A549 (cell line): ENCODE data around the gene CPNE4. TPM values are rescaled to one million over a fixed set of nuclear protein-coding genes. Genes with fewer than 3 reads are reported as not detected.
A peak's percentile ranks its signal among the peaks of the same experiment; 100 is the strongest.

ENCODE experiments used
- ATAC-seq, 2 experiments: fragments of 200-7000 bp in 1 of 2; fragments of >200 bp in 1 of 2; cut with Nextera tagmentation in 1 of 2; cut with Tn5 transposase in 1 of 2; 3 replicates each; pipeline versions ENCODE4 v1.8.0 to v1.9.1; 2018 to 2020; ENCODE audit warnings: mild to moderate bottlenecking in 1 of 2, moderate library complexity in 1 of 2
- CTCF ChIA-PET: fragments of 300-600 bp; sonication (Branson Sonifier 250); formaldehyde crosslinking; extraction: SDS; loops from one replicate; lab custom pipeline; 2021; ENCODE audit warnings: antibody characterized with exemption, inconsistent platforms; lab: Yijun Ruan, JAX
- POLR2A ChIA-PET: fragments of 350-600 bp; formaldehyde crosslinking; extraction: SDS; loops from one replicate; lab custom pipeline; 2021; ENCODE audit warnings: antibody characterized with exemption, inconsistent platforms; lab: Yijun Ruan, JAX
- DNase-seq, 2 experiments: peaks; one replicate each; pipeline versions ENCODE4 v3.0.0 to v3.0.0-alpha.2; 2011 to 2016; ENCODE audit warnings: low read depth in 1 of 2, low spot score in 1 of 2
- FAIRE-seq: peaks from 2 replicates; lab custom pipeline; 2011; peaks lifted over from hg19 to GRCh38; lab: Jason Lieb, UNC
- H3K27ac ChIP-seq, 2 experiments: fragments of >200 bp; sonication (Bioruptor Twin); formaldehyde crosslinking; 3 replicates each; pipeline ENCODE4 v1.5.1; 2016 to 2017
- H3K4me1 ChIP-seq: fragments of >200 bp; sonication (Bioruptor Twin); formaldehyde crosslinking; 3 replicates; pipeline ENCODE4 v1.6.1; 2016
- H3K4me2 ChIP-seq: fragments of >200 bp; sonication (Bioruptor Twin); formaldehyde crosslinking; 3 replicates; pipeline ENCODE4 v1.6.1; 2016
- H3K4me3 ChIP-seq: fragments of >200 bp; sonication (Bioruptor Twin); formaldehyde crosslinking; 3 replicates; pipeline ENCODE4 v1.5.1; 2016
- H3K9me3 ChIP-seq: fragments of >200 bp; sonication (Bioruptor Twin); formaldehyde crosslinking; 3 replicates; pipeline ENCODE4 v1.6.1; 2016
- CBX2 ChIP-seq: fragments of 200-600 bp; sonication (generic); IDR thresholded peaks from 2 replicates; pipeline ENCODE4 v1.6.1; 2016; ENCODE audit warnings: low read depth, mild to moderate bottlenecking, borderline replicate concordance
- CBX8 ChIP-seq: fragments of 200-600 bp; sonication (generic); IDR thresholded peaks from 2 replicates; pipeline ENCODE4 v1.6.1; 2016
- EHF ChIP-seq: fragments of 250-450 bp; sonication (Bioruptor Pico); IDR thresholded peaks from 2 replicates; pipeline ENCODE4 v1.5.0; 2020; ENCODE audit warnings: mild to moderate bottlenecking
- FOSL2 ChIP-seq, 2 experiments: fragments of 450-650 bp in 1 of 2; fragments of >200 bp in 1 of 2; sonication (Bioruptor Twin) in 1 of 2; formaldehyde crosslinking; IDR thresholded peaks; 2 replicates each; pipeline versions ENCODE4 v1.5.0 to v1.6.1; 2016 to 2020; ENCODE audit warnings: mild to moderate bottlenecking in 1 of 2, moderate library complexity in 1 of 2
- HES2 ChIP-seq: fragments of >200 bp; sonication (Bioruptor Twin); formaldehyde crosslinking; IDR thresholded peaks from 2 replicates; pipeline ENCODE4 v1.6.1; 2016
- HOXB13 ChIP-seq: fragments of 250-450 bp; sonication (Bioruptor Pico); IDR thresholded peaks from 2 replicates; pipeline ENCODE4 v1.5.0; 2020; ENCODE audit warnings: low read depth, mild to moderate bottlenecking, moderate library complexity
- KDM1A ChIP-seq: fragments of 200-600 bp; sonication (generic); IDR thresholded peaks from 2 replicates; pipeline ENCODE4 v1.6.1; 2016; ENCODE audit warnings: low read depth, mild to moderate bottlenecking
- NR3C1 ChIP-seq: fragments of >200 bp; sonication (Bioruptor Twin); formaldehyde crosslinking; IDR thresholded peaks from 3 replicates; pipeline ENCODE4 v1.6.1; 2017
- RAD21 ChIP-seq, 2 experiments: fragments of >200 bp in 1 of 2; sonication (Bioruptor Twin) in 1 of 2; formaldehyde crosslinking in 1 of 2; IDR thresholded peaks in 1 of 2; conservative IDR thresholded peaks in 1 of 2; 2 replicates in 1 of 2; 3 replicates in 1 of 2; pipeline ENCODE4 v1.6.1; 2012 to 2018; ENCODE audit warnings: inconsistent platforms in 1 of 2
- SMC3 ChIP-seq: fragments of >200 bp; sonication (Bioruptor Twin); formaldehyde crosslinking; IDR thresholded peaks from 3 replicates; pipeline ENCODE4 v1.6.1; 2018; ENCODE audit warnings: inconsistent platforms
- SREBF2 ChIP-seq: fragments of 450-650 bp; IDR thresholded peaks from 2 replicates; pipeline ENCODE4 v1.6.1; 2014; ENCODE audit warnings: mild to moderate bottlenecking, moderate library complexity
- TFCP2L1 ChIP-seq: fragments of 250-450 bp; sonication (Bioruptor Pico); IDR thresholded peaks from 2 replicates; pipeline ENCODE4 v1.5.0; 2021; ENCODE audit warnings: mild to moderate bottlenecking
- ZFP36 ChIP-seq: fragments of 450-650 bp; IDR thresholded peaks from 2 replicates; pipeline ENCODE4 v1.6.1; 2014; ENCODE audit warnings: borderline replicate concordance; ENCODE audit not compliant: partially characterized antibody
- ZNF302 ChIP-seq: fragments of 250-450 bp; sonication (Bioruptor Pico); IDR thresholded peaks from 2 replicates; pipeline ENCODE4 v1.9.0; 2021; ENCODE audit warnings: inconsistent platforms, mild to moderate bottlenecking, moderate library complexity
- WGBS: methylation state at CpG from one replicate; pipeline ENCODE4 v1.1.6; 2017; ENCODE audit errors: missing lambda C conversion rate; 5-methylcytosine and 5-hydroxymethylcytosine counted together
- polyA plus RNA-seq, 4 experiments: library from polyadenylated mRNA; depleted of rRNA in 3 of 4; stranded (reverse); fragments of >200 nt; fragmentation: RNase III in 1 of 4; extraction: RNeasy Plus Mini Kit Qiagen cat#74134 plus additional on column Dnase treatment in 1 of 4; gene quantifications; 2 replicates in 3 of 4; 3 replicates in 1 of 4; pipeline ENCODE4 v1.2.3, GENCODE V29; 2011 to 2017
- TF ChIP-seq, protein P1 (sequence below): fragments of 250-450 bp; sonication (Bioruptor Pico); IDR thresholded peaks from 2 replicates; pipeline ENCODE4 v1.5.0; 2021; ENCODE audit warnings: mild to moderate bottlenecking, moderate library complexity, borderline replicate concordance
- TF ChIP-seq, protein P2 (sequence below): fragments of >200 bp; sonication (Bioruptor Twin); formaldehyde crosslinking; IDR thresholded peaks from 3 replicates; pipeline ENCODE4 v1.5.1; 2016
- TF ChIP-seq, protein P3 (sequence below): fragments of 200-600 bp; sonication (generic); IDR thresholded peaks from 2 replicates; pipeline ENCODE4 v1.6.1; 2016; ENCODE audit warnings: antibody characterized with exemption, mild to moderate bottlenecking, moderate library complexity
- TF ChIP-seq, protein P4 (sequence below): IDR thresholded peaks from 2 replicates; pipeline ENCODE4 v1.6.1; 2012
- TF ChIP-seq, protein P5 (sequence below): fragments of 250-450 bp; sonication (Bioruptor Pico); IDR thresholded peaks from 2 replicates; pipeline ENCODE4 v1.5.0; 2020; ENCODE audit warnings: low read depth, mild to moderate bottlenecking, moderate library complexity

The CPNE4 gene
- polyA plus RNA-seq, 2 of the 4 experiments (the other 2 are of a cell fraction) = 3.6 to 8.7 TPM

DNA sequence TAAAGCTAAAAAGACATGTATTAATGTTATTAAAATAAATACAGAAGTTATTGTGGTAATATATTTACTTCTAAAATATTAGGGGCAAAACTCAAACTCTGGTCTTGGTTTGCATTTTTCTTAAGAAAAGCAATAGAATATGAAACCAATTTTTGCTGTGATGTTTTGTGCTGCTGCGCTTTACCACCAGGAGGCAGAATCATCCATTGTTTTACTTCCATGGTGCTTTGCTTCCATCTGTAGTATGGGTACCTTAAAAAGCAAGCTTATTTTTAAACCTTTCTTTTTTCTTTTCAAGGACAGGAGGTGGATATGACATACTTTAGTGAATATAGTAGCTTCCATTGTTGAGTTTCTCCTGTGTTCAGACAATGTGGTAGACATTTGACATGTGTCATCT is 485.5 kb downstream of the CPNE4 start:
- ATAC-seq (no peak), FAIRE-seq (no peak), DNase-seq (peak in 1 of 2 experiments; percentile 29)
- H3K4me1 ChIP-seq = peaks cover under 1% of the 10 kb centered on the region; the same call in 2 of the 3 replicates
- TF ChIP-seq, protein P1, sequence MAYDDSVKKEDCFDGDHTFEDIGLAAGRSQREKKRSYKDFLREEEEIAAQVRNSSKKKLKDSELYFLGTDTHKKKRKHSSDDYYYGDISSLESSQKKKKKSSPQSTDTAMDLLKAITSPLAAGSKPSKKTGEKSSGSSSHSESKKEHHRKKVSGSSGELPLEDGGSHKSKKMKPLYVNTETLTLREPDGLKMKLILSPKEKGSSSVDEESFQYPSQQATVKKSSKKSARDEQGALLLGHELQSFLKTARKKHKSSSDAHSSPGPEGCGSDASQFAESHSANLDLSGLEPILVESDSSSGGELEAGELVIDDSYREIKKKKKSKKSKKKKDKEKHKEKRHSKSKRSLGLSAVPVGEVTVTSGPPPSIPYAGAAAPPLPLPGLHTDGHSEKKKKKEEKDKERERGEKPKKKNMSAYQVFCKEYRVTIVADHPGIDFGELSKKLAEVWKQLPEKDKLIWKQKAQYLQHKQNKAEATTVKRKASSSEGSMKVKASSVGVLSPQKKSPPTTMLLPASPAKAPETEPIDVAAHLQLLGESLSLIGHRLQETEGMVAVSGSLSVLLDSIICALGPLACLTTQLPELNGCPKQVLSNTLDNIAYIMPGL (CRISPR knock-in tag) = no peak
- TF ChIP-seq, protein P2, sequence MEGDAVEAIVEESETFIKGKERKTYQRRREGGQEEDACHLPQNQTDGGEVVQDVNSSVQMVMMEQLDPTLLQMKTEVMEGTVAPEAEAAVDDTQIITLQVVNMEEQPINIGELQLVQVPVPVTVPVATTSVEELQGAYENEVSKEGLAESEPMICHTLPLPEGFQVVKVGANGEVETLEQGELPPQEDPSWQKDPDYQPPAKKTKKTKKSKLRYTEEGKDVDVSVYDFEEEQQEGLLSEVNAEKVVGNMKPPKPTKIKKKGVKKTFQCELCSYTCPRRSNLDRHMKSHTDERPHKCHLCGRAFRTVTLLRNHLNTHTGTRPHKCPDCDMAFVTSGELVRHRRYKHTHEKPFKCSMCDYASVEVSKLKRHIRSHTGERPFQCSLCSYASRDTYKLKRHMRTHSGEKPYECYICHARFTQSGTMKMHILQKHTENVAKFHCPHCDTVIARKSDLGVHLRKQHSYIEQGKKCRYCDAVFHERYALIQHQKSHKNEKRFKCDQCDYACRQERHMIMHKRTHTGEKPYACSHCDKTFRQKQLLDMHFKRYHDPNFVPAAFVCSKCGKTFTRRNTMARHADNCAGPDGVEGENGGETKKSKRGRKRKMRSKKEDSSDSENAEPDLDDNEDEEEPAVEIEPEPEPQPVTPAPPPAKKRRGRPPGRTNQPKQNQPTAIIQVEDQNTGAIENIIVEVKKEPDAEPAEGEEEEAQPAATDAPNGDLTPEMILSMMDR = peak; percentile 38; the same call in 2 of the 3 replicates
- TF ChIP-seq CBX2 (no peak), HES2 (no peak), CBX8 (no peak), NR3C1 (no peak), RAD21 (conservative IDR thresholded peaks at IDR 0.05 in 1 of 2, IDR thresholded peaks at IDR 0.05 in 1 of 2) (peak; percentile 30 to 57; a peak in 4 of 5 replicates), HOXB13 (CRISPR knock-in tag) (no peak), SMC3 (0 out of 3 replicates have a peak, but pooled peaks have one; percentile 35)
- TF ChIP-seq, protein P3, sequence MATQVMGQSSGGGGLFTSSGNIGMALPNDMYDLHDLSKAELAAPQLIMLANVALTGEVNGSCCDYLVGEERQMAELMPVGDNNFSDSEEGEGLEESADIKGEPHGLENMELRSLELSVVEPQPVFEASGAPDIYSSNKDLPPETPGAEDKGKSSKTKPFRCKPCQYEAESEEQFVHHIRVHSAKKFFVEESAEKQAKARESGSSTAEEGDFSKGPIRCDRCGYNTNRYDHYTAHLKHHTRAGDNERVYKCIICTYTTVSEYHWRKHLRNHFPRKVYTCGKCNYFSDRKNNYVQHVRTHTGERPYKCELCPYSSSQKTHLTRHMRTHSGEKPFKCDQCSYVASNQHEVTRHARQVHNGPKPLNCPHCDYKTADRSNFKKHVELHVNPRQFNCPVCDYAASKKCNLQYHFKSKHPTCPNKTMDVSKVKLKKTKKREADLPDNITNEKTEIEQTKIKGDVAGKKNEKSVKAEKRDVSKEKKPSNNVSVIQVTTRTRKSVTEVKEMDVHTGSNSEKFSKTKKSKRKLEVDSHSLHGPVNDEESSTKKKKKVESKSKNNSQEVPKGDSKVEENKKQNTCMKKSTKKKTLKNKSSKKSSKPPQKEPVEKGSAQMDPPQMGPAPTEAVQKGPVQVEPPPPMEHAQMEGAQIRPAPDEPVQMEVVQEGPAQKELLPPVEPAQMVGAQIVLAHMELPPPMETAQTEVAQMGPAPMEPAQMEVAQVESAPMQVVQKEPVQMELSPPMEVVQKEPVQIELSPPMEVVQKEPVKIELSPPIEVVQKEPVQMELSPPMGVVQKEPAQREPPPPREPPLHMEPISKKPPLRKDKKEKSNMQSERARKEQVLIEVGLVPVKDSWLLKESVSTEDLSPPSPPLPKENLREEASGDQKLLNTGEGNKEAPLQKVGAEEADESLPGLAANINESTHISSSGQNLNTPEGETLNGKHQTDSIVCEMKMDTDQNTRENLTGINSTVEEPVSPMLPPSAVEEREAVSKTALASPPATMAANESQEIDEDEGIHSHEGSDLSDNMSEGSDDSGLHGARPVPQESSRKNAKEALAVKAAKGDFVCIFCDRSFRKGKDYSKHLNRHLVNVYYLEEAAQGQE = no peak
- TF ChIP-seq, protein P4, sequence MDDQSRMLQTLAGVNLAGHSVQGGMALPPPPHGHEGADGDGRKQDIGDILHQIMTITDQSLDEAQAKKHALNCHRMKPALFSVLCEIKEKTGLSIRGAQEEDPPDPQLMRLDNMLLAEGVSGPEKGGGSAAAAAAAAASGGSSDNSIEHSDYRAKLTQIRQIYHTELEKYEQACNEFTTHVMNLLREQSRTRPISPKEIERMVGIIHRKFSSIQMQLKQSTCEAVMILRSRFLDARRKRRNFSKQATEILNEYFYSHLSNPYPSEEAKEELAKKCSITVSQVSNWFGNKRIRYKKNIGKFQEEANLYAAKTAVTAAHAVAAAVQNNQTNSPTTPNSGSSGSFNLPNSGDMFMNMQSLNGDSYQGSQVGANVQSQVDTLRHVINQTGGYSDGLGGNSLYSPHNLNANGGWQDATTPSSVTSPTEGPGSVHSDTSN = no peak
- ChIA-PET POLR2A (no interaction called here), CTCF (interaction anchor here (1.0 to 1.6 kb wide), 4 partner anchors 12 to 480 kb away, joined by 3 to 5 read pairs (median 4); no protein-coding TSS in a partner anchor)
- no peak overlapping the region for H3K27ac ChIP-seq
- no peak overlapping the region for H3K4me3 ChIP-seq
- H3K9me3 ChIP-seq = no peaks in the 10 kb centered on the region
- 89% methylated on average over 1 of the region's 1 CpG for WGBS
- H3K4me2 ChIP-seq = no peak overlapping the region

DNA sequence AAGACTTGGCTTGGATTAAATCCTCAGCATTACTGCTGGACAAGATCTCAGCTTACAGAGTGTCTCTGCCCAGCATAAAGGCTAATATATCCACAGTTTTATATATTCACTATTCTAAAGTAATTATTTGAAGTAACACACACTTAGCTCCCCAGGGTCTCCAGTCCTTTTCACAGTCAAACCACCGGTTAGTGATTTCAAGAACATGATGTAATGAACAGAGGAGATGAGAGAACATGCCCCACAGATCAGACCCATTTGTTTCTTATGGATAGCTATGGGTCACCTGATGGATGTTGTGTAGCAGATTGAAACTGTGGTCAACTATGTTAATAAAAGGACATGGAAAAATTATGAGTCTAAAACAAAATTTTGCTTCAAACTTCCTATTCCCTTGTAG is 487.2 kb downstream of the CPNE4 start:
- WGBS = 92% methylated on average over 1 of the region's 1 CpG
- no peak for FAIRE-seq

More for the DNA sequence above, 487.2 kb downstream of the CPNE4 start:
- no peak overlapping the region for H3K27ac ChIP-seq
- H3K4me2 ChIP-seq = no peak overlapping the region
- H3K4me1 ChIP-seq = peaks cover 13% of the 10 kb centered on the region; the same call in 2 of the 3 replicates
- TF ChIP-seq NR3C1 = no peak
- TF ChIP-seq, protein P3 = no peak
- TF ChIP-seq ZFP36 = no peak
- no peak for TF ChIP-seq KDM1A
- TF ChIP-seq TFCP2L1 = no peak
- TF ChIP-seq ZNF302 (CRISPR knock-in tag) = no peak
- TF ChIP-seq, protein P5, sequence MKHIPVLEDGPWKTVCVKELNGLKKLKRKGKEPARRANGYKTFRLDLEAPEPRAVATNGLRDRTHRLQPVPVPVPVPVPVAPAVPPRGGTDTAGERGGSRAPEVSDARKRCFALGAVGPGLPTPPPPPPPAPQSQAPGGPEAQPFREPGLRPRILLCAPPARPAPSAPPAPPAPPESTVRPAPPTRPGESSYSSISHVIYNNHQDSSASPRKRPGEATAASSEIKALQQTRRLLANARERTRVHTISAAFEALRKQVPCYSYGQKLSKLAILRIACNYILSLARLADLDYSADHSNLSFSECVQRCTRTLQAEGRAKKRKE = no peak
- no peak for TF ChIP-seq FOSL2 (IDR thresholded peaks at IDR 0.05)
- TF ChIP-seq FOSL2 (CRISPR knock-in tag; IDR thresholded peaks at IDR 0.05) = no peak
- no peak for TF ChIP-seq SREBF2
- no peak for TF ChIP-seq EHF
- ATAC-seq = no peak
- CTCF ChIA-PET = interaction anchor here (0.6 to 1.6 kb wide), 3 partner anchors 15 to 482 kb away, joined by 3 to 5 read pairs (median 4); no protein-coding TSS in a partner anchor
- H3K9me3 ChIP-seq = no peaks in the 10 kb centered on the region
- DNase-seq = no peak
- H3K4me3 ChIP-seq = no peak overlapping the region
- POLR2A ChIA-PET = no interaction called here
